GM12873 (cell line): ENCODE data around the gene PKP4.

ENCODE experiments used
- TF ChIP-seq, protein P1 (sequence below): IDR thresholded peaks from 2 replicates; pipeline ENCODE4 v1.5.1; 2012; ENCODE audit warnings: low read depth, mild to moderate bottlenecking, moderate library complexity, low read length, control low read depth; ENCODE audit not compliant: insufficient read depth; ENCODE audit errors: missing control alignments

Gene PKP4

DNA sequence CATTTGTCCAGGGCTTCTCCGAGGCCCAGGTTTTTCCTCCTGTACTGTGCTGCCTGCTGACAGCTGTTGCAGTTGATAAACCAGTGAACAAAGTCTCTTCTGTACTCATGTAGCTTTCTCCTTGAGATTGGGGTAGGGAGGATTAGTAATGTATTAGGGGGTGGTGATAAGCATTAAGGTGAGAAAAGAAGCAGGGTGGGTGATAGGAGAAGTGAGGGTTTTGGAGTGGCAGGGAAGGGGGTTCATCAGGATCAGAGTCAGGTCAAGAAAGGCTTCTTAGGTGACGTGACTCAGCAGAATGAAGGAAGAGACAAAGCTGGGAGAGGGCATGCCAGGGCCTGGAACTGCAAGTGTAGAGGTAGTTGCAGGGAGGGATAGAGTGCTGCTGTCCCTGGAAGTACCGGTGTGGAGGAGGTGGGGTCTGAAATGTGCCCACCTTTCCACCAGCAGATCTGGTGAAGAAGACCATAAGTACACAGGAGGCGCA lies 48.7 kb downstream of the PKP4 start:
- TF ChIP-seq, protein P1, sequence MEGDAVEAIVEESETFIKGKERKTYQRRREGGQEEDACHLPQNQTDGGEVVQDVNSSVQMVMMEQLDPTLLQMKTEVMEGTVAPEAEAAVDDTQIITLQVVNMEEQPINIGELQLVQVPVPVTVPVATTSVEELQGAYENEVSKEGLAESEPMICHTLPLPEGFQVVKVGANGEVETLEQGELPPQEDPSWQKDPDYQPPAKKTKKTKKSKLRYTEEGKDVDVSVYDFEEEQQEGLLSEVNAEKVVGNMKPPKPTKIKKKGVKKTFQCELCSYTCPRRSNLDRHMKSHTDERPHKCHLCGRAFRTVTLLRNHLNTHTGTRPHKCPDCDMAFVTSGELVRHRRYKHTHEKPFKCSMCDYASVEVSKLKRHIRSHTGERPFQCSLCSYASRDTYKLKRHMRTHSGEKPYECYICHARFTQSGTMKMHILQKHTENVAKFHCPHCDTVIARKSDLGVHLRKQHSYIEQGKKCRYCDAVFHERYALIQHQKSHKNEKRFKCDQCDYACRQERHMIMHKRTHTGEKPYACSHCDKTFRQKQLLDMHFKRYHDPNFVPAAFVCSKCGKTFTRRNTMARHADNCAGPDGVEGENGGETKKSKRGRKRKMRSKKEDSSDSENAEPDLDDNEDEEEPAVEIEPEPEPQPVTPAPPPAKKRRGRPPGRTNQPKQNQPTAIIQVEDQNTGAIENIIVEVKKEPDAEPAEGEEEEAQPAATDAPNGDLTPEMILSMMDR: no peak

DNA sequence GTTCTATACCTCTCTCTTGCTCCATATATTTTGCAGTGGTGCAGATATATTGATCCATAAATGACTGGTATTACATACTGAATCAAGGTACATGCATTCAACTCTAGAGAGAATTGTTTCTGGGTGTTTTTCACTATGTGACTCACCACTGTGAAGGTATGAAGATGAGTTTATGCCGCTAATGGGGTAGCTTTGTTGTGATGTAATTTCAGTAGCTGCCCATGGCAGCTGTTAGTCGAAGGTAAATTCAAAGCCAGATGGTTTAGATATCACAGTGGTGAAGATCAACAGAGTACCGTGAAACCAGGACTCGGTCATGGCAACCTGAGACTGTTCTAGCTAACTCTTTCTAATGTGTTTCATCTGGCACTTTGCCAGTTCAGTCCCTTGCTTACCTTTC lies 50.4 kb downstream of the PKP4 start:
- TF ChIP-seq, protein P1: no peak

DNA sequence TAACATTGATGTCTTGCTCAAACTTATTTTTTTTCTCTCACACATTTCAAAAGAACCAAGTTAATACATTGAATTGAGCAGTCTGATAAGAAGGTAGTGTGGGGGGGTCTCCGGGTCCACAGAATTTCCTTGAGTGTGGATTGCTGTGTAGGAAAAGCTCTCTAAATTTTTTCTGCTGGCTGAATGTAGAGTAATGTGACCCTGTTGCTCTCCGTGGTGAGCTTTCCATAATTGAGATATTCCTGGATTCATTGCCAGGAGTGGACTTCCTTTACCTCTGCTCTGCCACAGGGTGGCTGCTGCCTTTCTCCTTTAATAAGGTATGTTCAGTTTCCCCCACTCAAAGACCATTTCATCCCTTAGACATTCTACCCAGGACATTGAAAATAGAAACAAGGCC lies 50.9 kb downstream of the PKP4 start:
- TF ChIP-seq, protein P1: no peak

DNA sequence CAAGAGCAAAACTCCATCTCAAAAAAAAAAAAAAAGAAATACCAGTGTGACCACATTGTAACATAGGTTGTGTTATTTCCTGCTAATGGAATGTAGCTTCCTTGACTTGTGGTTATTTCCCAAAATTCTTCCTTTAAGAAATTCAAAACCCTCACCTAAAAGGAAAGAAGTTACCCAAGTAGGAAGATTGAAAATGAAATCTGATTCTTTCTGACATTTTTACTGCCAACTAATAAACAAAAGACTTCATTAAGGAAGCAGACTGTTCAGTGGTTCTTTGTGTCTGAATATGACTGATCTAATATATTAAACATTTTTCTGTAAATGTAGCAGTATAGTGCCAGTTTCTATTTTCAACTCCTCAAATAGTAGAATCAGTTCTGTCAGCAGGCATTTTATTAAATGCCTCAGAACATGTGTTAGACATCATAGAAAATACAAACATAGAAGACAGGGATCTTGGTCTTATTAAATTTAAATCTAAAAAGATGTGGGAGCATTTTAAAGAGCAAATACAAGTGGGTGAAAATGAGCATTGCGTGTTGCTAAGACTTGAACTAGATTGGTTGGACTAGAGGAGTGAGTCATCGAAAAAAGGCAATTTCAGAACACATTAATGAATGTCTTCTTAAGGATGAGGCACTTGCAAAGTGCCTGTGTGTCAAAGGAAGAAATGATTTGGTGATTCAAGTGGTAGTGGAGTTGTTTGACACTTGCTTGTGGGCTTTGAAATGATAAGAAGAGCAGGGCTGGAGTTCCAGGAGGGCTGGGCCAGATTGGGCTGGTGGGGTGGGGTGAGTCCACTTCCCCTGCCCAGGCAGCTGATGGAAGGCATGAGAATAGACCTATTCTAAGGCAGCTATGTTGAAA lies 53.4 kb downstream of the PKP4 start:
- TF ChIP-seq, protein P1: no peak

DNA sequence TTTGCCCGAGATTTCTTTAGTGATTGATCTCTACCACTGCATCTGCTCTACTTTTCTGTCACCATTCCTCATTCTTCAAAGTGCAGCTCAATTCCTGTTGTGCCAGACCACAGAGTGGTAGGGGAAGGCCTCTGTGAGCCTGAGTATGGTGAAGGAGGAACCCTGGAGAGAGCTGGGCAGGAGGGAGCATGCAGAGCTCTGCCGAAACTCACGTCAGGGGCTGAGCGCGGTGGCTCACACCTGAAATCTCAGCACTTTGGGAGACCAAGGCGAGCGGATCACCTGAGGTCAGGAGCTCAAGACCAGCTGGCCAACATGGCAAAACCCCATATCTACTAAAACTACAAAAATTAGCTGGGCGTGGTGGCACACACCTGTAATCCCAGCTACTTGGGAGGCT lies 54.1 kb downstream of the PKP4 start:
- TF ChIP-seq, protein P1: no peak

DNA sequence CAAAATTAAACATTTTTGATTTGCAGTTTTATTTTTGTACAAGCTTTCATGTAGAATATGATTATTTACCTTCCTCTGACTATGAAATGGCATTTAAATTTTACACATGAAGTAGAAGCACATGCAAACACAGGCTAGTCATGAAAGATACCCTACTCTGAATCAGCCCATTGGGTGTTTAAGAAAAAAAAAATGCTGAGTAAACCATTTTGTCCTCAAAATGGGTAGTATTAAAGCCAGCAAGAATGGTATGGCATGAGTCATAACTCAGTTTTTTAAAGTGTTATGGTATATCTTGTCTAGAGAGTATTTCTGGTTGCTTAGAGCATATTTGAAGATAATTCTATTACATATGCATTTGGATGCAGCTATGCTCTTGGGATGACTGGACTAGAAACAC lies 55.0 kb downstream of the PKP4 start:
- TF ChIP-seq, protein P1: no peak

DNA sequence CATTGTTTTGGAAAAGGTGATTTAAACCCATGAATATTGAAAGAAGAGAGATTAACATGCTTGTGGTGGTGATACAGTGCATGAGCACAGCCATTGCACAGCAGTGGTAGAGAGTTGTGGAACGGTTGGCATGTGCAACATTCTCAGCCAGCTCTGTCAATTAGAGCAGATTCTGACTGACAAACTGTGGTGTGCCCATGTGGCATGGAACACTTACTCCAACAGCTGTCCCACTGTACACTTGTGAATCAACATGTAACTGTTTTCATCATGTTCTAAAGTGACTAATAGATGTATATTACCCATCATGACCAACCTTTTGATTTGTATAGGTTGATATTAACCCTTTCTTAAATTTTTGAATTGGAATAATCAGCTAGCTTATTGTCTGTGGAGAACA lies 55.6 kb downstream of the PKP4 start:
- TF ChIP-seq, protein P1: no peak
